ENCODE measurements around the gene ZFP36L2.

The ZFP36L2 gene

DNA sequence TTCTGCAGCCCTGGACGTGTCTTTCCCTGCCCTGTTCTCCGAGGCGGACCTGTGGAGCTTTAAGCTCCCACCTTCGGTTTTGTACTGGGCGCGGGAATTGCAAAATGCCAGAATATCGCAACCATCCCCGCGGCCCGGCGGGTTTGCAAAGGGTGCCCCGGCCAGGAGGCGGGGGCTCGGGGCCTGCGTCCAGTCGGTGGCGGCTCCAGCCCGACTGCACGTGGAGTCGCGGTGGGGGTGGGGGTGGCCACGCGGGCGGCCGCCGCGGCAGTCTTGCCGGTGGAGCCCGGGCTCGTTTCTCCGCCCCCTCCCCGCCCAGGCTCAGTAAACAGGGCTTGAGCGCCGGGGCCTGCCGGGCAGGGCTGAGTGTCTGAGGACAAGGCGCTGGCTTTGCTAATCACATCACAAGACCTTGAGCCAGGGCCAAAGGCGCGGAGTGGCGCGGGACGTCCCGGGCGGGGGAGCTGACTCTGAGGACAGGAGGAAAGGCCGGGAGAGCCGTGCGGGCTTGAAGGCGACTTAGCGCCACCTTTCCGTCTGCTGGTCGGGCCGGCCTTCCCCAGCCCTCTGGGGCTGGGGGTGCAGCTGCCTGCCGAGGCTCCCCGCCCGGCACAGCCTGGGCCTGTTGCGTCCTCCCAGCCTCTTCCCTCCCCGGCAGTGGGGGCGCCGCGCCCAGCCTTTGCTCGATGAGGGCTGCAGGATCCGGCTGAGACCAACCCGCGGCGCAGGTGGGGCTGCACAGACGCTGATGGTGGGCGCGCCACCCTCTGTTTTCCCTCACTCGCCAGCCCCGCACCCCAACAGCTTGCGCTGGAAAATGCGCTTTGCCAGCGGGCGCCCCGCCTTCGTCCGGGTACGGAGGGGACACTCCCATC, 786 bp upstream of the ZFP36L2 start (continued):
- TF ChIP-seq, protein P1, sequence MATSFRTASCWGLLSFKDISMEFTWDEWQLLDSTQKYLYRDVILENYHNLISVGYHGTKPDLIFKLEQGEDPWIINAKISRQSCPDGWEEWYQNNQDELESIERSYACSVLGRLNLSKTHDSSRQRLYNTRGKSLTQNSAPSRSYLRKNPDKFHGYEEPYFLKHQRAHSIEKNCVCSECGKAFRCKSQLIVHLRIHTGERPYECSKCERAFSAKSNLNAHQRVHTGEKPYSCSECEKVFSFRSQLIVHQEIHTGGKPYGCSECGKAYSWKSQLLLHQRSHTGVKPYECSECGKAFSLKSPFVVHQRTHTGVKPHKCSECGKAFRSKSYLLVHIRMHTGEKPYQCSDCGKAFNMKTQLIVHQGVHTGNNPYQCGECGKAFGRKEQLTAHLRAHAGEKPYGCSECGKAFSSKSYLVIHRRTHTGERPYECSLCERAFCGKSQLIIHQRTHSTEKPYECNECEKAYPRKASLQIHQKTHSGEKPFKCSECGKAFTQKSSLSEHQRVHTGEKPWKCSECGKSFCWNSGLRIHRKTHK (tag by site-specific recombination; IDR thresholded peaks at IDR 0.05): no peak
- no peak for TF ChIP-seq ZNF146 (tag by site-specific recombination; IDR thresholded peaks at IDR 0.05)
- no peak for TF ChIP-seq ZNF132 (tag by site-specific recombination; IDR thresholded peaks at IDR 0.05; ENCODE audit: borderline replicate concordance)

DNA sequence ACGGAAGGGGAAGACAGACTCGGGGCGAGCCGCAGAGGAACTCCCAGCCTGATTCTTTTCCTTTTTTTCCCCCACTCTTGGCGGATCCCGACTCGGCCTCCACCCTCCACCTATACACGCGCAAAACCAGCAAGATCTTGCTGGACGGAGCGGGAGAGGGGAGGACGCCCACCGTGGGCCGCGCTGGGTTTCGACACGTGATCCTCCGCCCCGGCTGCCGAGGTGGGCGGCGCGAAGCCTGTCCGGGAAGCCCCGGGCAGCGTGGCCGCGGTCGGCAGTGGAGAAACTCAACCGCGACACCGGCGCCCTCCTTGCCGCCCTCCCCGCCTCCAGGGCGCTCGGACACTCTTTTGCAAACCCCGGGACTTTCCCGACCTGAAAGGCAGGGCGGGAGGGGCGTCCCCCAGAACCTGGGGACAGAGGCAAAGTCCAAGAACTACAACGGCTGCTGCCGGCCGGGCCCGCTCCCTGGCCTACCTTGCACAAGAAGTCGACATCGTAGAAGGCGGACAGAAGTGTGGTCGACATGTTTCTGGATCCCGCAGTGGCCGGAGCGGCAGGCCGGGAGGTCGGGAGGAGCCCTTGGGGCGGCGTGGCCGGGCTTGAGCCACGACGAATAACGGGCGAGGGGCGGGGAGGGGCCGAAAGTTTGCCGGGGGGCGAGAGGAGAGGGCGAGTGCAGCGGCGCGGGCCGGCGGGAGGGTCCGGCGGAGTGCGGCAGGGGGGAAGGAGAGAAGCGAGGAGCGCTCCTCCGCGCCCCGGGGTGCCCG, 433 bp downstream of the ZFP36L2 start:
- Histone ChIP-seq H3K27ac (ENCODE audit: extremely low read depth, low read depth, low read length) (peak overlapping the region; percentile 97), H3K4me1 (ENCODE audit: control insufficient read depth, insufficient read depth, low read length) (peaks cover 5% of the 10 kb centered on the region), H3K4me3 (ENCODE audit: low read depth, low read length) (peak overlapping the region; percentile 85), H3K36me3 (ENCODE audit: control insufficient read depth in 2 of 2, insufficient read depth in 1 of 2, low read length in 2 of 2) (peaks cover 3 to 45% of the 10 kb centered on the region in 2 experiments; a peak in 2 of 3 replicates), H3K9me3 (ENCODE audit: control insufficient read depth, insufficient read depth, low read depth, low read length) (no peaks in the 10 kb centered on the region)
- POLR2A ChIA-PET: interaction anchor here (0.6 to 1.8 kb wide), 21 partner anchors 8 to 788 kb away, joined by 3 to 14 read pairs (median 6); no protein-coding TSS in a partner anchor
- CTCF ChIA-PET: interaction anchor here (0.5 to 4.8 kb wide), 6 partner anchors 99 to 399 kb away, joined by 3 to 106 read pairs (median 5); no protein-coding TSS in a partner anchor
- TF ChIP-seq KLF8 (tag by site-specific recombination; IDR thresholded peaks at IDR 0.05) (peak; percentile 82), ZNF555 (tag by site-specific recombination; conservative IDR thresholded peaks at IDR 0.05) (no peak), ZNF341 (tag by site-specific recombination; IDR thresholded peaks at IDR 0.05; ENCODE audit: low read depth) (peak; percentile 11; the same call in 1 of the 2 replicates), ZNF335 (tag by site-specific recombination; conservative IDR thresholded peaks at IDR 0.05) (peak; percentile 74), ZNF2 (tag by site-specific recombination; IDR thresholded peaks at IDR 0.05) (0 out of 2 replicates have a peak, but pooled peaks have one; percentile 46), ZNF501 (tag by site-specific recombination; IDR thresholded peaks at IDR 0.05) (peak; percentile 83), BCL11B (tag by site-specific recombination; IDR thresholded peaks at IDR 0.05; ENCODE audit: low read depth) (peak; percentile 51; the same call in 1 of the 2 replicates), SP7 (tag by site-specific recombination; IDR thresholded peaks at IDR 0.05) (0 out of 2 replicates have a peak, but pooled peaks have one; percentile 29), GLI4 (tag by site-specific recombination; IDR thresholded peaks at IDR 0.05) (peak; percentile 58; the same call in 1 of the 2 replicates), ZFP37 (tag by site-specific recombination; IDR thresholded peaks at IDR 0.05) (0 out of 2 replicates have a peak, but pooled peaks have one; percentile 36), ZNF423 (tag by site-specific recombination; IDR thresholded peaks at IDR 0.05) (peak; percentile 88)
- TF ChIP-seq, protein P2, sequence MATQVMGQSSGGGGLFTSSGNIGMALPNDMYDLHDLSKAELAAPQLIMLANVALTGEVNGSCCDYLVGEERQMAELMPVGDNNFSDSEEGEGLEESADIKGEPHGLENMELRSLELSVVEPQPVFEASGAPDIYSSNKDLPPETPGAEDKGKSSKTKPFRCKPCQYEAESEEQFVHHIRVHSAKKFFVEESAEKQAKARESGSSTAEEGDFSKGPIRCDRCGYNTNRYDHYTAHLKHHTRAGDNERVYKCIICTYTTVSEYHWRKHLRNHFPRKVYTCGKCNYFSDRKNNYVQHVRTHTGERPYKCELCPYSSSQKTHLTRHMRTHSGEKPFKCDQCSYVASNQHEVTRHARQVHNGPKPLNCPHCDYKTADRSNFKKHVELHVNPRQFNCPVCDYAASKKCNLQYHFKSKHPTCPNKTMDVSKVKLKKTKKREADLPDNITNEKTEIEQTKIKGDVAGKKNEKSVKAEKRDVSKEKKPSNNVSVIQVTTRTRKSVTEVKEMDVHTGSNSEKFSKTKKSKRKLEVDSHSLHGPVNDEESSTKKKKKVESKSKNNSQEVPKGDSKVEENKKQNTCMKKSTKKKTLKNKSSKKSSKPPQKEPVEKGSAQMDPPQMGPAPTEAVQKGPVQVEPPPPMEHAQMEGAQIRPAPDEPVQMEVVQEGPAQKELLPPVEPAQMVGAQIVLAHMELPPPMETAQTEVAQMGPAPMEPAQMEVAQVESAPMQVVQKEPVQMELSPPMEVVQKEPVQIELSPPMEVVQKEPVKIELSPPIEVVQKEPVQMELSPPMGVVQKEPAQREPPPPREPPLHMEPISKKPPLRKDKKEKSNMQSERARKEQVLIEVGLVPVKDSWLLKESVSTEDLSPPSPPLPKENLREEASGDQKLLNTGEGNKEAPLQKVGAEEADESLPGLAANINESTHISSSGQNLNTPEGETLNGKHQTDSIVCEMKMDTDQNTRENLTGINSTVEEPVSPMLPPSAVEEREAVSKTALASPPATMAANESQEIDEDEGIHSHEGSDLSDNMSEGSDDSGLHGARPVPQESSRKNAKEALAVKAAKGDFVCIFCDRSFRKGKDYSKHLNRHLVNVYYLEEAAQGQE (tag by site-specific recombination; IDR thresholded peaks at IDR 0.05): no peak
- TF ChIP-seq, protein P3, sequence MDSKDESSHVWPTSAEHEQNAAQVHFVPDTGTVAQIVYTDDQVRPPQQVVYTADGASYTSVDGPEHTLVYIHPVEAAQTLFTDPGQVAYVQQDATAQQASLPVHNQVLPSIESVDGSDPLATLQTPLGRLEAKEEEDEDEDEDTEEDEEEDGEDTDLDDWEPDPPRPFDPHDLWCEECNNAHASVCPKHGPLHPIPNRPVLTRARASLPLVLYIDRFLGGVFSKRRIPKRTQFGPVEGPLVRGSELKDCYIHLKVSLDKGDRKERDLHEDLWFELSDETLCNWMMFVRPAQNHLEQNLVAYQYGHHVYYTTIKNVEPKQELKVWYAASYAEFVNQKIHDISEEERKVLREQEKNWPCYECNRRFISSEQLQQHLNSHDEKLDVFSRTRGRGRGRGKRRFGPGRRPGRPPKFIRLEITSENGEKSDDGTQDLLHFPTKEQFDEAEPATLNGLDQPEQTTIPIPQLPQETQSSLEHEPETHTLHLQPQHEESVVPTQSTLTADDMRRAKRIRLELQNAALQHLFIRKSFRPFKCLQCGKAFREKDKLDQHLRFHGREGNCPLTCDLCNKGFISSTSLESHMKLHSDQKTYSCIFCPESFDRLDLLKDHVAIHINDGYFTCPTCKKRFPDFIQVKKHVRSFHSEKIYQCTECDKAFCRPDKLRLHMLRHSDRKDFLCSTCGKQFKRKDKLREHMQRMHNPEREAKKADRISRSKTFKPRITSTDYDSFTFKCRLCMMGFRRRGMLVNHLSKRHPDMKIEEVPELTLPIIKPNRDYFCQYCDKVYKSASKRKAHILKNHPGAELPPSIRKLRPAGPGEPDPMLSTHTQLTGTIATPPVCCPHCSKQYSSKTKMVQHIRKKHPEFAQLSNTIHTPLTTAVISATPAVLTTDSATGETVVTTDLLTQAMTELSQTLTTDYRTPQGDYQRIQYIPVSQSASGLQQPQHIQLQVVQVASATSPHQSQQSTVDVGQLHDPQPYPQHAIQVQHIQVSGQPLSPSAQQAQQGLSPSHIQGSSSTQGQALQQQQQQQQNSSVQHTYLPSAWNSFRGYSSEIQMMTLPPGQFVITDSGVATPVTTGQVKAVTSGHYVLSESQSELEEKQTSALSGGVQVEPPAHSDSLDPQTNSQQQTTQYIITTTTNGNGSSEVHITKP (tag by site-specific recombination; IDR thresholded peaks at IDR 0.05): peak; percentile 85
- TF ChIP-seq, protein P4, sequence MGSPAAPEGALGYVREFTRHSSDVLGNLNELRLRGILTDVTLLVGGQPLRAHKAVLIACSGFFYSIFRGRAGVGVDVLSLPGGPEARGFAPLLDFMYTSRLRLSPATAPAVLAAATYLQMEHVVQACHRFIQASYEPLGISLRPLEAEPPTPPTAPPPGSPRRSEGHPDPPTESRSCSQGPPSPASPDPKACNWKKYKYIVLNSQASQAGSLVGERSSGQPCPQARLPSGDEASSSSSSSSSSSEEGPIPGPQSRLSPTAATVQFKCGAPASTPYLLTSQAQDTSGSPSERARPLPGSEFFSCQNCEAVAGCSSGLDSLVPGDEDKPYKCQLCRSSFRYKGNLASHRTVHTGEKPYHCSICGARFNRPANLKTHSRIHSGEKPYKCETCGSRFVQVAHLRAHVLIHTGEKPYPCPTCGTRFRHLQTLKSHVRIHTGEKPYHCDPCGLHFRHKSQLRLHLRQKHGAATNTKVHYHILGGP (tag by site-specific recombination; IDR thresholded peaks at IDR 0.05): no peak
- TF ChIP-seq, protein P5, sequence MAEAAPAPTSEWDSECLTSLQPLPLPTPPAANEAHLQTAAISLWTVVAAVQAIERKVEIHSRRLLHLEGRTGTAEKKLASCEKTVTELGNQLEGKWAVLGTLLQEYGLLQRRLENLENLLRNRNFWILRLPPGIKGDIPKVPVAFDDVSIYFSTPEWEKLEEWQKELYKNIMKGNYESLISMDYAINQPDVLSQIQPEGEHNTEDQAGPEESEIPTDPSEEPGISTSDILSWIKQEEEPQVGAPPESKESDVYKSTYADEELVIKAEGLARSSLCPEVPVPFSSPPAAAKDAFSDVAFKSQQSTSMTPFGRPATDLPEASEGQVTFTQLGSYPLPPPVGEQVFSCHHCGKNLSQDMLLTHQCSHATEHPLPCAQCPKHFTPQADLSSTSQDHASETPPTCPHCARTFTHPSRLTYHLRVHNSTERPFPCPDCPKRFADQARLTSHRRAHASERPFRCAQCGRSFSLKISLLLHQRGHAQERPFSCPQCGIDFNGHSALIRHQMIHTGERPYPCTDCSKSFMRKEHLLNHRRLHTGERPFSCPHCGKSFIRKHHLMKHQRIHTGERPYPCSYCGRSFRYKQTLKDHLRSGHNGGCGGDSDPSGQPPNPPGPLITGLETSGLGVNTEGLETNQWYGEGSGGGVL (tag by site-specific recombination; IDR thresholded peaks at IDR 0.05): peak; percentile 79
- TF ChIP-seq, protein P6, sequence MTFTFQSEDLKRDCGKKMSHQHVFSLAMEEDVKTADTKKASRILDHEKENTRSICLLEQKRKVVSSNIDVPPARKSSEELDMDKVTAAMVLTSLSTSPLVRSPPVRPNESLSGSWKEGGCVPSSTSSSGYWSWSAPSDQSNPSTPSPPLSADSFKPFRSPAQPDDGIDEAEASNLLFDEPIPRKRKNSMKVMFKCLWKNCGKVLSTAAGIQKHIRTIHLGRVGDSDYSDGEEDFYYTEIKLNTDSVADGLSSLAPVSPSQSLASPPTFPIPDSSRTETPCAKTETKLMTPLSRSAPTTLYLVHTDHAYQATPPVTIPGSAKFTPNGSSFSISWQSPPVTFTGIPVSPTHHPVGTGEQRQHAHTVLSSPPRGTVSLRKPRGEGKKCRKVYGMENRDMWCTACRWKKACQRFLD (tag by site-specific recombination; IDR thresholded peaks at IDR 0.05): no peak
